ENCODE data around the gene RFNG.

RFNG gene

GRCh38 chr17:82079001-82079677, 27.5 kb upstream of the RFNG start:
- Histone ChIP-seq H3K27me3 (ENCODE audit: insufficient read depth, insufficient read length) (no peaks in the 10 kb centered on the region), H3K36me3 (ENCODE audit: insufficient read depth, insufficient read length, low read length) (peaks cover 77% of the 10 kb centered on the region), H3K9me3 (ENCODE audit: insufficient read depth, low read length) (no peaks in the 10 kb centered on the region), H3K4me1 (ENCODE audit: insufficient read depth, insufficient read length) (peaks cover 19% of the 10 kb centered on the region), H3K9ac (ENCODE audit: insufficient read length, low read depth) (no peak overlapping the region), H3K4me3 (ENCODE audit: insufficient read length, low read depth) (no peak overlapping the region)
- DNase-seq (ENCODE audit: low read depth, low spot score) = no peak
- no peak for TF ChIP-seq YY1 (IDR thresholded peaks at IDR 0.05; ENCODE audit: insufficient read depth, insufficient read length)
- no peak for TF ChIP-seq ZNF274 (IDR thresholded peaks at IDR 0.05; ENCODE audit: low read depth, low read length)
- TF ChIP-seq SUZ12 (IDR thresholded peaks at IDR 0.05; ENCODE audit: extremely low read depth, insufficient read depth, insufficient read length) = no peak

GRCh38 chr17:82078433-82078832, 26.8 kb upstream of the RFNG start:
- Histone ChIP-seq H3K27me3 (ENCODE audit: insufficient read depth, insufficient read length) (no peaks in the 10 kb centered on the region), H3K4me3 (ENCODE audit: insufficient read length, low read depth) (no peak overlapping the region), H3K4me1 (ENCODE audit: insufficient read depth, insufficient read length) (peaks cover 19% of the 10 kb centered on the region), H3K36me3 (ENCODE audit: insufficient read depth, insufficient read length, low read length) (peaks cover 70% of the 10 kb centered on the region), H3K9ac (ENCODE audit: insufficient read length, low read depth) (no peak overlapping the region), H3K9me3 (ENCODE audit: insufficient read depth, low read length) (no peaks in the 10 kb centered on the region)
- TF ChIP-seq YY1 (IDR thresholded peaks at IDR 0.05; ENCODE audit: insufficient read depth, insufficient read length) (no peak), SUZ12 (IDR thresholded peaks at IDR 0.05; ENCODE audit: extremely low read depth, insufficient read depth, insufficient read length) (no peak), ZNF274 (IDR thresholded peaks at IDR 0.05; ENCODE audit: low read depth, low read length) (no peak)
- DNase-seq (ENCODE audit: low read depth, low spot score) = no peak

- Histone ChIP-seq H3K27me3 (ENCODE audit: insufficient read depth, insufficient read length) (no peaks in the 10 kb centered on the region), H3K4me3 (ENCODE audit: insufficient read length, low read depth) (no peak overlapping the region), H3K9me3 (ENCODE audit: insufficient read depth, low read length) (no peaks in the 10 kb centered on the region), H3K36me3 (ENCODE audit: insufficient read depth, insufficient read length, low read length) (peaks cover 63% of the 10 kb centered on the region), H3K4me1 (ENCODE audit: insufficient read depth, insufficient read length) (peaks cover 19% of the 10 kb centered on the region), H3K9ac (ENCODE audit: insufficient read length, low read depth) (no peak overlapping the region)
- TF ChIP-seq ZNF274 (IDR thresholded peaks at IDR 0.05; ENCODE audit: low read depth, low read length) (no peak), YY1 (IDR thresholded peaks at IDR 0.05; ENCODE audit: insufficient read depth, insufficient read length) (no peak), SUZ12 (IDR thresholded peaks at IDR 0.05; ENCODE audit: extremely low read depth, insufficient read depth, insufficient read length) (no peak)
- no peak for DNase-seq (ENCODE audit: low read depth, low spot score)
Measured at GRCh38 chr17:82077617-82078358, 26.2 kb upstream of the RFNG start.

GRCh38 chr17:82076785-82077591, 25.4 kb upstream of the RFNG start:
- peaks cover 55% of the 10 kb centered on the region for H3K36me3 ChIP-seq (ENCODE audit: insufficient read depth, insufficient read length, low read length)

GRCh38 chr17:82076018-82076784, 24.6 kb upstream of the RFNG start:
- no peak for TF ChIP-seq ZNF274 (IDR thresholded peaks at IDR 0.05; ENCODE audit: low read depth, low read length)
- no peak for TF ChIP-seq SUZ12 (IDR thresholded peaks at IDR 0.05; ENCODE audit: extremely low read depth, insufficient read depth, insufficient read length)
- no peak for TF ChIP-seq YY1 (IDR thresholded peaks at IDR 0.05; ENCODE audit: insufficient read depth, insufficient read length)
- no peak for DNase-seq (ENCODE audit: low read depth, low spot score)

More at GRCh38 chr17:82076785-82077591, 25.4 kb upstream of the RFNG start:
- no peak for DNase-seq (ENCODE audit: low read depth, low spot score)
- no peak overlapping the region for H3K4me3 ChIP-seq (ENCODE audit: insufficient read length, low read depth)
- H3K9me3 ChIP-seq (ENCODE audit: insufficient read depth, low read length) = no peaks in the 10 kb centered on the region
- H3K4me1 ChIP-seq (ENCODE audit: insufficient read depth, insufficient read length) = peaks cover 19% of the 10 kb centered on the region
- no peaks in the 10 kb centered on the region for H3K27me3 ChIP-seq (ENCODE audit: insufficient read depth, insufficient read length)
- peak overlapping the region; percentile 45 for H3K9ac ChIP-seq (ENCODE audit: insufficient read length, low read depth)
- TF ChIP-seq SUZ12 (IDR thresholded peaks at IDR 0.05; ENCODE audit: extremely low read depth, insufficient read depth, insufficient read length) = no peak
- no peak for TF ChIP-seq ZNF274 (IDR thresholded peaks at IDR 0.05; ENCODE audit: low read depth, low read length)
- no peak for TF ChIP-seq YY1 (IDR thresholded peaks at IDR 0.05; ENCODE audit: insufficient read depth, insufficient read length)

GRCh38 chr17:82073446-82073845, 21.8 kb upstream of the RFNG start:
- no peaks in the 10 kb centered on the region for H3K27me3 ChIP-seq (ENCODE audit: insufficient read depth, insufficient read length)

More at GRCh38 chr17:82076018-82076784, 24.6 kb upstream of the RFNG start:
- Histone ChIP-seq H3K4me1 (ENCODE audit: insufficient read depth, insufficient read length) (peaks cover 19% of the 10 kb centered on the region), H3K27me3 (ENCODE audit: insufficient read depth, insufficient read length) (no peaks in the 10 kb centered on the region), H3K36me3 (ENCODE audit: insufficient read depth, insufficient read length, low read length) (peaks cover 50% of the 10 kb centered on the region), H3K4me3 (ENCODE audit: insufficient read length, low read depth) (no peak overlapping the region), H3K9me3 (ENCODE audit: insufficient read depth, low read length) (no peaks in the 10 kb centered on the region), H3K9ac (ENCODE audit: insufficient read length, low read depth) (no peak overlapping the region)

More at GRCh38 chr17:82073446-82073845, 21.8 kb upstream of the RFNG start:
- Histone ChIP-seq H3K36me3 (ENCODE audit: insufficient read depth, insufficient read length, low read length) (peaks cover 23% of the 10 kb centered on the region), H3K9ac (ENCODE audit: insufficient read length, low read depth) (no peak overlapping the region), H3K4me3 (ENCODE audit: insufficient read length, low read depth) (no peak overlapping the region), H3K9me3 (ENCODE audit: insufficient read depth, low read length) (no peaks in the 10 kb centered on the region), H3K4me1 (ENCODE audit: insufficient read depth, insufficient read length) (peaks cover 12% of the 10 kb centered on the region)
- DNase-seq (ENCODE audit: low read depth, low spot score) = no peak
- no peak for TF ChIP-seq SUZ12 (IDR thresholded peaks at IDR 0.05; ENCODE audit: extremely low read depth, insufficient read depth, insufficient read length)
- TF ChIP-seq ZNF274 (IDR thresholded peaks at IDR 0.05; ENCODE audit: low read depth, low read length) = no peak
- TF ChIP-seq YY1 (IDR thresholded peaks at IDR 0.05; ENCODE audit: insufficient read depth, insufficient read length) = no peak
